LoVo (cell line): ENCODE data around the gene PTGR2.
"Not testable (repeated sequence)": the region's sequence is repeated elsewhere in the genome, so short reads cannot be mapped to it uniquely, and the experiment has no call there.

ENCODE experiments used
- DNase-seq: peaks from one replicate; pipeline ENCODE4 v3.0.0-alpha.2; 2016; ENCODE audit warnings: low spot score

Gene PTGR2

GRCh38 chr14:73833530-73834260 lies 17.9 kb upstream of the PTGR2 start:
- no peak for DNase-seq

GRCh38 chr14:73834261-73834625 lies 17.4 kb upstream of the PTGR2 start:
- no peak for DNase-seq

GRCh38 chr14:73838293-73839034 lies 13.2 kb upstream of the PTGR2 start:
- DNase-seq: not testable (repeated sequence)

- no peak for DNase-seq
Observed at GRCh38 chr14:73842201-73842600, 9.4 kb upstream of the PTGR2 start.

- DNase-seq: no peak
Observed at GRCh38 chr14:73842851-73843250, 8.8 kb upstream of the PTGR2 start.

- no peak for DNase-seq
Observed at GRCh38 chr14:73843296-73843695, 8.3 kb upstream of the PTGR2 start.

GRCh38 chr14:73846947-73847346 lies 4.7 kb upstream of the PTGR2 start:
- no peak for DNase-seq

- peak; percentile 29 for DNase-seq
Observed at GRCh38 chr14:73851000-73851399, 631 bp upstream of the PTGR2 start.

- no peak for DNase-seq
Observed at GRCh38 chr14:73859145-73859544, 7.5 kb downstream of the PTGR2 start.

GRCh38 chr14:73861073-73861472 lies 9.4 kb downstream of the PTGR2 start:
- no peak for DNase-seq

GRCh38 chr14:73862480-73862879 lies 10.8 kb downstream of the PTGR2 start:
- no peak for DNase-seq

GRCh38 chr14:73863209-73863608 lies 11.6 kb downstream of the PTGR2 start:
- no peak for DNase-seq

- DNase-seq: no peak
Observed at GRCh38 chr14:73865534-73866113, 14.0 kb downstream of the PTGR2 start.

- not testable (repeated sequence) for DNase-seq
Observed at GRCh38 chr14:73869754-73870153, 18.1 kb downstream of the PTGR2 start.

GRCh38 chr14:73870525-73871235 lies 19.0 kb downstream of the PTGR2 start:
- DNase-seq: no peak

- DNase-seq: no peak
Observed at GRCh38 chr14:73873660-73874059, 22.0 kb downstream of the PTGR2 start.

GRCh38 chr14:73877790-73878189 lies 26.2 kb downstream of the PTGR2 start:
- DNase-seq: no peak

- DNase-seq: no peak
Observed at GRCh38 chr14:73878436-73878835, 26.8 kb downstream of the PTGR2 start.

- DNase-seq: no peak
Observed at GRCh38 chr14:73879027-73879426, 27.4 kb downstream of the PTGR2 start.

GRCh38 chr14:73884438-73885190 lies 33.0 kb downstream of the PTGR2 start:
- no peak for DNase-seq

- peak; percentile 96 for DNase-seq
Observed at GRCh38 chr14:73886449-73887317, 35.1 kb downstream of the PTGR2 start, which contains the start of gene ZNF410. ZNF410 (plus strand) TSS chr14:73886859; CDS start chr14:73892176, 5,317 bp downstream.
